ENCODE measurements around the gene STH. TPM values are rescaled to one million over a fixed set of nuclear protein-coding genes. Genes with fewer than 3 reads are reported as not detected.
A peak's percentile ranks its signal among the peaks of the same experiment; 100 is the strongest.

The STH gene
- total RNA-seq, 8 experiments from 2014 or later = 0.78 TPM; not detected in 7

DNA sequence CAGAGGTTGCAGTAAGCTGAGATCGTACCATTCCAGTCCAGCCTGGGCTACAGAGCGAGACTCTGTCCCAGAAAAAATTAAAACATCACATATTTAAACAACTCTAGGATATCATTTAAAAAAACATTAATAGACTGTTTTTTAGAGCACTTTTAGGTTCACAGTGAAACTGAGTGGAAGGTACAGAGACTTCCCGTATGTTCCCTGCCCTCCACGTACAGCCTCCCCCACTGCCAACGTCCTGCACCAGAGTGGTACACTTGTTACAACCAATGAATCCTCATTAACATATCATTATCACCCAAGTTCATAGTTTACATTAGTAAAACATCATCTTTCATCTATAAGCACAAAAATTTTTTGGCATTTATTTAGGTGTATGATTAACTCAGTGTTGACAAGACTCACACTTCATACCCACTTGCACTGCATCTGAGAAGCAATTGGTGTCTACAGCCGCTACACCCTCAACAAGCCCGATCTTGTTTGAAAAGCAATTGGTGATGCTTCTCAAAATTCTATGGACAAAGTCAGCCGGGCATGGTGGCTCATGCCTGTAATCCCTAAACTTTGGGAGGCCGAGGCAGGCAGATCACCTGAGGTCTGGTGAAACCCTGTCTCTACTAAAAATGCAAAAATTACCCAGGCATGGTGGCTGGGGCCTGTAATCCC, 39.9 kb upstream of the STH start:
- 71 to 100% (median 98%) methylated on average over 1 to 9 of the region's 9 CpGs; no CpG with 5 or more reads in 1 of the 10 experiments for WGBS, 10 experiments
- Histone ChIP-seq H3K4me3 (no peak overlapping the region), H3K4me1 (replicated peaks in 1 of 2) (no peaks in the 10 kb centered on the region), H3K27ac (no peak overlapping the region)
- ATAC-seq (replicated peaks in 6 of 8) = no peak
- in situ Hi-C loops (cut with MboI; ENCODE audit: low pct_unique_long_range_greater_than_20kb in 2 of 9, low sequenced_read_pairs in 9 of 9, unreplicated experiment in 9 of 9) = no loop called here

- Histone ChIP-seq H3K4me3 (no peak overlapping the region), H3K27ac (no peak overlapping the region), H3K4me1 (replicated peaks in 1 of 2) (no peaks in the 10 kb centered on the region)
- no peak for ATAC-seq (replicated peaks in 6 of 8)
- in situ Hi-C loops (cut with MboI; ENCODE audit: low pct_unique_long_range_greater_than_20kb in 2 of 9, low sequenced_read_pairs in 9 of 9, unreplicated experiment in 9 of 9) = no loop called here
- WGBS, 10 experiments = 40 to 100% (median 74%) methylated on average over 1 to 4 of the region's 4 CpGs; no CpG with 5 or more reads in 1 of the 10 experiments
Measured at GRCh38 chr17:45960311-45960710, 38.7 kb upstream of the STH start.

- no peak overlapping the region for H3K27ac ChIP-seq
- WGBS, 10 experiments = 44 to 100% (median 77%) methylated on average over 1 to 4 of the region's 6 CpGs; no CpG with 5 or more reads in 3 of the 10 experiments
- no peak overlapping the region for H3K4me3 ChIP-seq
- H3K4me1 ChIP-seq (replicated peaks in 1 of 2) = no peaks in the 10 kb centered on the region
- ATAC-seq (replicated peaks in 6 of 8) = no peak
- in situ Hi-C loops (cut with MboI; ENCODE audit: low pct_unique_long_range_greater_than_20kb in 2 of 9, low sequenced_read_pairs in 9 of 9, unreplicated experiment in 9 of 9) = no loop called here
Measured at GRCh38 chr17:45961206-45961605, 37.8 kb upstream of the STH start.

DNA sequence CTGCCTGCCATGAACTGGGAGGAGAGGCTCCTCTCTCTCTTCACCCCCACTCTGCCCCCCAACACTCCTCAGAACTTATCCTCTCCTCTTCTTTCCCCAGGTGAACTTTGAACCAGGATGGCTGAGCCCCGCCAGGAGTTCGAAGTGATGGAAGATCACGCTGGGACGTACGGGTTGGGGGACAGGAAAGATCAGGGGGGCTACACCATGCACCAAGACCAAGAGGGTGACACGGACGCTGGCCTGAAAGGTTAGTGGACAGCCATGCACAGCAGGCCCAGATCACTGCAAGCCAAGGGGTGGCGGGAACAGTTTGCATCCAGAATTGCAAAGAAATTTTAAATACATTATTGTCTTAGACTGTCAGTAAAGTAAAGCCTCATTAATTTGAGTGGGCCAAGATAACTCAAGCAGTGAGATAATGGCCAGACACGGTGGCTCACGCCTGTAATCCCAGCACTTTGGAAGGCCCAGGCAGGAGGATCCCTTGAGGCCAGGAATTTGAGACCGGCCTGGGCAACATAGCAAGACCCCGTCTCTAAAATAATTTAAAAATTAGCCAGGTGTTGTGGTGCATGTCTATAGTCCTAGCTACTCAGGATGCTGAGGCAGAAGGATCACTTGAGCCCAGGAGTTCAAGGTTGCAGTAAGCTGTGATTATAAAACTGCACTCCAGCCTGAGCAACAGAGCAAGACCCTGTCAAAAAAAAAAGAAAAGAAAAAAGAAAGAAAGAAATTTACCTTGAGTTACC, 36.7 kb upstream of the STH start:
- no peak for ATAC-seq (replicated peaks in 6 of 8)
- 20 to 97% (median 86%) methylated on average over 1 to 9 of the region's 12 CpGs; no CpG with 5 or more reads in 2 of the 10 experiments for WGBS, 10 experiments
- Histone ChIP-seq H3K4me1 (replicated peaks in 1 of 2) (no peaks in the 10 kb centered on the region), H3K4me3 (no peak overlapping the region), H3K27ac (no peak overlapping the region)
- in situ Hi-C loops (cut with MboI; ENCODE audit: low pct_unique_long_range_greater_than_20kb in 2 of 9, low sequenced_read_pairs in 9 of 9, unreplicated experiment in 9 of 9) = no loop called here

DNA sequence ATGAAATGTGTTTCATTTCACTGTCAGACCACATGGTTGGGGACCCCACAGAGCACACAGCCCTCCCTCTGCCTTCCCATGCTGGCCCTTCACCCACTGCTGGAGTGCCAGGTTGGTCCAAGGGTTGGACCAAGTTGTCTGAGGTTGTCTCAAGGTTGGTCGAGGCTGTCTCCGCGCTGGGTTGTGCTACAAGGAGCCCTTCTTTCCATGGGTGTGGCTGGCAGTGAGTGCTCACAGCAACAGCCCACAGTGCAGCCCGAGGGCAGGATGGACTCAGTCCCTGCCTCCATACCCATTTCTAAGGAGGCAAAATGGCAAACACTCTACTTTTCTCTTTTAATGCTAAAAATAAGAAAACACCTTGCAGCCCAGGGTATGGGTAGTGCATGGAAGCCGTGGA, 35.8 kb upstream of the STH start:
- in situ Hi-C loops (cut with MboI; ENCODE audit: low pct_unique_long_range_greater_than_20kb in 2 of 9, low sequenced_read_pairs in 9 of 9, unreplicated experiment in 9 of 9) = no loop called here
- no peaks in the 10 kb centered on the region for H3K4me1 ChIP-seq (replicated peaks in 1 of 2)
- ATAC-seq (replicated peaks in 6 of 8) = peak in 2 of 8 experiments; percentile 32 to 55
- WGBS, 10 experiments = 0 to 100% (median 66%) methylated on average over 1 to 5 of the region's 5 CpGs; no CpG with 5 or more reads in 4 of the 10 experiments
- no peak overlapping the region for H3K4me3 ChIP-seq
- H3K27ac ChIP-seq = no peak overlapping the region

GRCh38 chr17:45963889-45964288, 35.2 kb upstream of the STH start:
- H3K4me1 ChIP-seq (replicated peaks in 1 of 2) = no peaks in the 10 kb centered on the region
- WGBS, 10 experiments = 17 to 61% (median 60%) methylated on average over 1 to 4 of the region's 5 CpGs; no CpG with 5 or more reads in 7 of the 10 experiments
- in situ Hi-C loops (cut with MboI; ENCODE audit: low pct_unique_long_range_greater_than_20kb in 2 of 9, low sequenced_read_pairs in 9 of 9, unreplicated experiment in 9 of 9) = no loop called here
- H3K27ac ChIP-seq = no peak overlapping the region
- no peak for ATAC-seq (replicated peaks in 6 of 8)
- H3K4me3 ChIP-seq = no peak overlapping the region

DNA sequence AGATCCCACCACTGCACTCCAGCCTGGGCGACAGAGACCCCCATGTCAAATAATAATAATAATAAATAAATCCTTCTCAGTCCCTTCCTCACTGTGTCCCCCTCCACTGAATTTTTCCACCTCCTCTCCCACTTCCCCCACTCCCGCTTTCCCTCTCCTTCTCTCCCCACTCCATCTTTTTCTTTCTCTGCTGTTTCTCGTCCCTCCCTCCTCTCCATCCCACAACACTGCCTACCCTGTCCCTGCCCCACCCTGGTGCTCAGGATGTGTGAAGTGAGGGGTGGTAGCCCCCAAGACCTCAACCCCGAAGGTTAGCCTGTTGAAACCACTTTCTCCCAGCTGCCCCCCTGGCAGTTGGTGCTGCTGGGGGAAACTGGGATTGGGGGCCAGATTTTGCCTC, 34.4 kb upstream of the STH start:
- no peak for ATAC-seq (replicated peaks in 6 of 8)
- no peak overlapping the region for H3K4me3 ChIP-seq
- H3K27ac ChIP-seq = no peak overlapping the region
- in situ Hi-C loops (cut with MboI; ENCODE audit: low pct_unique_long_range_greater_than_20kb in 2 of 9, low sequenced_read_pairs in 9 of 9, unreplicated experiment in 9 of 9) = no loop called here
- WGBS, 10 experiments = 80 to 100% (median 88%) methylated on average over 1 of the region's 4 CpGs; no CpG with 5 or more reads in 7 of the 10 experiments
- no peaks in the 10 kb centered on the region for H3K4me1 ChIP-seq (replicated peaks in 1 of 2)

- Histone ChIP-seq H3K27ac (no peak overlapping the region), H3K4me1 (replicated peaks in 1 of 2) (no peaks in the 10 kb centered on the region), H3K4me3 (no peak overlapping the region)
- ATAC-seq (replicated peaks in 6 of 8) = no peak
- in situ Hi-C loops (cut with MboI; ENCODE audit: low pct_unique_long_range_greater_than_20kb in 2 of 9, low sequenced_read_pairs in 9 of 9, unreplicated experiment in 9 of 9) = no loop called here
- 50 to 100% (median 50%) methylated on average over 1 to 3 of the region's 4 CpGs; no CpG with 5 or more reads in 7 of the 10 experiments for WGBS, 10 experiments
Measured at GRCh38 chr17:45965812-45966211, 33.2 kb upstream of the STH start.

GRCh38 chr17:45966606-45967280, 32.3 kb upstream of the STH start:
- Histone ChIP-seq H3K4me3 (no peak overlapping the region), H3K4me1 (replicated peaks in 1 of 2) (no peaks in the 10 kb centered on the region), H3K27ac (no peak overlapping the region)
- in situ Hi-C loops (cut with MboI; ENCODE audit: low pct_unique_long_range_greater_than_20kb in 2 of 9, low sequenced_read_pairs in 9 of 9, unreplicated experiment in 9 of 9) = no loop called here
- ATAC-seq (replicated peaks in 6 of 8) = no peak
- 4 to 71% (median 45%) methylated on average over 1 to 2 of the region's 2 CpGs; no CpG with 5 or more reads in 2 of the 10 experiments for WGBS, 10 experiments

GRCh38 chr17:45967378-45967777, 31.7 kb upstream of the STH start:
- WGBS, 10 experiments = 36 to 100% (median 81%) methylated on average over 1 to 3 of the region's 5 CpGs; no CpG with 5 or more reads in 4 of the 10 experiments
- no peak overlapping the region for H3K27ac ChIP-seq
- no peaks in the 10 kb centered on the region for H3K4me1 ChIP-seq (replicated peaks in 1 of 2)
- in situ Hi-C loops (cut with MboI; ENCODE audit: low pct_unique_long_range_greater_than_20kb in 2 of 9, low sequenced_read_pairs in 9 of 9, unreplicated experiment in 9 of 9) = no loop called here
- no peak for ATAC-seq (replicated peaks in 6 of 8)
- no peak overlapping the region for H3K4me3 ChIP-seq

GRCh38 chr17:45968732-45969131, 30.3 kb upstream of the STH start:
- in situ Hi-C loops (cut with MboI; ENCODE audit: low pct_unique_long_range_greater_than_20kb in 2 of 9, low sequenced_read_pairs in 9 of 9, unreplicated experiment in 9 of 9) = no loop called here
- ATAC-seq (replicated peaks in 6 of 8) = no peak

DNA sequence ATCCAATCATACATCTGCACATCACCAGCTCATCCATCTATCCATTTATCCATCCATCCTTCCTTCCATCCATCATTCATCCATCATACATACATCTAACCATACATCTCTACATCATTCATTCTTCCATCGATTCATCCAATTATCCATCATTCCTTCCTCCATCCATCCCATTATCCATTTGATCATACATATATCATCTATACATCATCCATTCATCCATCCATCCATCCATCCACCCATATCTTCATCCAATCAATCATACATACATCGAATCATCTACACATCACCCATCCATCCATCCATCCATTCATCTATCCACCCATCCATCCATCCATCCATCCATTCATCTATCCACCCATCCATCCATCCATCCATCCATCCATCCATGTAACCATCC, 29.3 kb upstream of the STH start:
- in situ Hi-C loops (cut with MboI; ENCODE audit: low pct_unique_long_range_greater_than_20kb in 2 of 9, low sequenced_read_pairs in 9 of 9, unreplicated experiment in 9 of 9) = no loop called here
- H3K4me3 ChIP-seq = no peak overlapping the region
- H3K27ac ChIP-seq = no peak overlapping the region
- no peak for ATAC-seq (replicated peaks in 6 of 8)
- no peaks in the 10 kb centered on the region for H3K4me1 ChIP-seq (replicated peaks in 1 of 2)
- WGBS, 10 experiments = 15 to 90% (median 63%) methylated on average over 2 of the region's 2 CpGs; no CpG with 5 or more reads in 1 of the 10 experiments

More at GRCh38 chr17:45968732-45969131, 30.3 kb upstream of the STH start:
- Histone ChIP-seq H3K4me1 (replicated peaks in 1 of 2) (no peaks in the 10 kb centered on the region), H3K4me3 (no peak overlapping the region), H3K27ac (no peak overlapping the region)
- 0 to 93% (median 10%) methylated on average over 1 to 2 of the region's 2 CpGs; no CpG with 5 or more reads in 4 of the 10 experiments for WGBS, 10 experiments

DNA sequence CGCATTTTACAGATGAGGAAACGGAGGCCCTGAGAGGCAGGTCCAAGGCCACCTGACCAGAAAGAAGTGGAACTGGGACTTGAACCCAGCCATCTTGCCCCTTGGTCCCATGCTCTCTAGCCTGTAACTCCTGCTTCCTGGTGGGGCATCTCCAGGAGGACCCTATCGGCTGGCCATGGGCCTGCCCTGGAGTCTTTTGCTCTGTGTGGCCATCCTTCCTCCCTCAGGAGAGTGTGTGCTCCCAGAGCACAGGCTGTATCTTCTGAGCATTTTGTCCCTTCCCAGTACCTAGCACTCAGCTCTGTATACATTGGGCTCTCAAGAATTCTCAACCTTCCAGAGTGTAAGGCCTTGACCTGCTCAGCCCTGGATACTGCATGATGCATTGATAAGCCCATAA, 28.4 kb upstream of the STH start:
- in situ Hi-C loops (cut with MboI; ENCODE audit: low pct_unique_long_range_greater_than_20kb in 2 of 9, low sequenced_read_pairs in 9 of 9, unreplicated experiment in 9 of 9) = no loop called here
- Histone ChIP-seq H3K4me3 (no peak overlapping the region), H3K27ac (no peak overlapping the region), H3K4me1 (replicated peaks in 1 of 2) (no peaks in the 10 kb centered on the region)
- no peak for ATAC-seq (replicated peaks in 6 of 8)
- WGBS, 10 experiments = 55 to 100% (median 96%) methylated on average over 1 to 3 of the region's 3 CpGs; no CpG with 5 or more reads in 5 of the 10 experiments

Measured in motor neuron (in vitro differentiated cells).